ENCODE results near the gene CUL3.

The CUL3 gene

GRCh38 chr2:224584785-224585210 lies 365 bp downstream of the CUL3 start:
- TF ChIP-seq, protein P1, sequence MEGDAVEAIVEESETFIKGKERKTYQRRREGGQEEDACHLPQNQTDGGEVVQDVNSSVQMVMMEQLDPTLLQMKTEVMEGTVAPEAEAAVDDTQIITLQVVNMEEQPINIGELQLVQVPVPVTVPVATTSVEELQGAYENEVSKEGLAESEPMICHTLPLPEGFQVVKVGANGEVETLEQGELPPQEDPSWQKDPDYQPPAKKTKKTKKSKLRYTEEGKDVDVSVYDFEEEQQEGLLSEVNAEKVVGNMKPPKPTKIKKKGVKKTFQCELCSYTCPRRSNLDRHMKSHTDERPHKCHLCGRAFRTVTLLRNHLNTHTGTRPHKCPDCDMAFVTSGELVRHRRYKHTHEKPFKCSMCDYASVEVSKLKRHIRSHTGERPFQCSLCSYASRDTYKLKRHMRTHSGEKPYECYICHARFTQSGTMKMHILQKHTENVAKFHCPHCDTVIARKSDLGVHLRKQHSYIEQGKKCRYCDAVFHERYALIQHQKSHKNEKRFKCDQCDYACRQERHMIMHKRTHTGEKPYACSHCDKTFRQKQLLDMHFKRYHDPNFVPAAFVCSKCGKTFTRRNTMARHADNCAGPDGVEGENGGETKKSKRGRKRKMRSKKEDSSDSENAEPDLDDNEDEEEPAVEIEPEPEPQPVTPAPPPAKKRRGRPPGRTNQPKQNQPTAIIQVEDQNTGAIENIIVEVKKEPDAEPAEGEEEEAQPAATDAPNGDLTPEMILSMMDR (IDR thresholded peaks at IDR 0.05), result no peak

GRCh38 chr2:224584111-224584784 lies 915 bp downstream of the CUL3 start:
- TF ChIP-seq, protein P1 (IDR thresholded peaks at IDR 0.05), result no peak

DNA sequence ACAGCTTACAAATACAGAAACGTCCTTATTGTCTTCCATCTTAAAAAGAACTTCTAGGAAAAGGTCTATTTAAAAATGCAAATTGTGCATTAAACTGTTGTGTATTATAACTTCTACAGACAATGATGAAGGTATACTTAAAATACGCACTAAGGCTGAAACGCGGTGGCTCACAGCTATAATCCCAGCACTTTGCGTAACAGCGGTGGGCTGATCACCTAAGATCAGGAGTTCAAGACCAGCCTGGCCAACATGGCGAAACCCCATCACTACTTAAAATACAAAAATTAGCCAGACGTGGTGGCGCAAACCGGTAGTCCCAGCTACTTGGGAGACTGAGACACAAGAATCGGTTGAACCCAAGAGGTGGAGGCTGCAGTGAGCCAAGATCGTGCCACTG lies 4.9 kb downstream of the CUL3 start:
- TF ChIP-seq, protein P1 (IDR thresholded peaks at IDR 0.05), result no peak

DNA sequence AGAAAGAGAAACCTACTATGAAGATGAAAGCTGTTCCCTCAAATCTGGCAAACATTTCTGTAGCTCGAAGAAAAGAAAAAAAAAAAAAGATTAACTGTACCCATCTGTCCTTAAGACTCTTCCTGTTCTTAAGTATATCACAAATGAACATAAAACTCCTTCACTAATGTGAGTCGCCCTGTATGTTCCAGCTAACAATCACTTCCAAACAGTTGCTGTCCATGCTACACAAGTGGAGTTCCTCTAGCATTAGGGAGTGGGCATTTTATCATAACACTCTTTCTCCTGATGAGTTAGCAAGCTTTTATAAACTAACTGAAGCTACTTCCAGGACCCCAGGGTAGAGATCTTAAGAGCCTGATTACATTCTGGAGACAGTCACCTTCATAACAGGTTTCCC lies 5.8 kb downstream of the CUL3 start:
- TF ChIP-seq, protein P1 (IDR thresholded peaks at IDR 0.05), result no peak

- TF ChIP-seq, protein P1 (IDR thresholded peaks at IDR 0.05), result no peak
These were observed 7.6 kb downstream of the CUL3 start for GRCh38 chr2:224577541-224577940.

DNA sequence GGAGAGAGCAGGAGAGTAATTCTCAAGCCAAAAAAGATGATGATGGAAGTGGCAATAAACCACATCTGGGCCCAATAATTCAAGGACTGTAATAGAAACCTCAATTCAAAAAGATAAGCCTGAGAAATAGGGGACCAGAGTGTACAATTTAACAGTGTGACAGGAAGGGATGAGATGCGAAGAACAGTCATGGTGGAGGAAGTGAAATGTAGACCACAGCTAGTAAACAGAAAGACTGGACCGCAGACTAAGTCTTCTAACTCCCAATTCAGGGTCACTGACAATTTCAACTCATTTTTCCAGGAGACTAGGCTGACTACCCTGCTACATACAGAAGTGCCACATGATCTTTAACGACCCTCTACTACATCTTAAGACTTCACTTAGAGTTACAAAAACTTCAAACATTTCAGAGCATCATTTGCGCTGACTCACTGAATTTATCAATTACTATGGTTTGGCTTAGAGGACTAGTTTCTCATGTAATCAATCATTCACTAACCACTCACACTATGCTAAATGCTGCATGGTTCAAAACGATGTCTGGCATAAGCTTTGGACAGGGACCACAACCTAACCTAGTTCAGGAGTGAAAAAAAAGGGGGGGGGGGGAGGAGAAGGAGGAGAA lies 9.0 kb downstream of the CUL3 start:
- TF ChIP-seq, protein P1 (IDR thresholded peaks at IDR 0.05), result no peak

GRCh38 chr2:224574423-224575084 lies 10.6 kb downstream of the CUL3 start:
- TF ChIP-seq, protein P1 (IDR thresholded peaks at IDR 0.05), result no peak

Data from LNCAP (cell line).